NCI-H1436 treated with DMSO at 0.1 percent for 48 hours (cell line): ENCODE data around the gene BANP.
"Not testable (repeated sequence)": the region's sequence is repeated elsewhere in the genome, so short reads cannot be mapped to it uniquely, and the experiment has no call there.

ENCODE experiments used
- DNase-seq: peaks from one replicate; lab custom pipeline; 2025; lab: John Stamatoyannopoulos, UW

Gene BANP

GRCh38 chr16:88067530-88068411 is 116.5 kb downstream of the BANP start:
- DNase-seq: no peak

GRCh38 chr16:88068476-88069396 is 117.5 kb downstream of the BANP start:
- DNase-seq: no peak

- no peak for DNase-seq
Observed at GRCh38 chr16:88069397-88070168, 118.3 kb downstream of the BANP start.

- no peak for DNase-seq
Observed at GRCh38 chr16:88070341-88070740, 119.1 kb downstream of the BANP start.

- no peak for DNase-seq
Observed at GRCh38 chr16:88070989-88071625, 119.9 kb downstream of the BANP start.

- DNase-seq: no peak
Observed at GRCh38 chr16:88071908-88072307, 120.7 kb downstream of the BANP start.

- DNase-seq: no peak
Observed at GRCh38 chr16:88072571-88073001, 121.4 kb downstream of the BANP start.

GRCh38 chr16:88073201-88073721 is 122.0 kb downstream of the BANP start:
- no peak for DNase-seq

- DNase-seq: no peak
Observed at GRCh38 chr16:88074041-88074440, 122.8 kb downstream of the BANP start.

GRCh38 chr16:88076211-88076931 is 125.1 kb downstream of the BANP start:
- DNase-seq: no peak

- DNase-seq: not testable (repeated sequence)
Observed at GRCh38 chr16:88076932-88077320, 125.7 kb downstream of the BANP start.

GRCh38 chr16:88077328-88078108 is 126.3 kb downstream of the BANP start:
- DNase-seq: no peak

- DNase-seq: no peak
Observed at GRCh38 chr16:88078111-88078775, 127.0 kb downstream of the BANP start.

GRCh38 chr16:88083582-88083981 is 132.3 kb downstream of the BANP start:
- no peak for DNase-seq

- DNase-seq: no peak
Observed at GRCh38 chr16:88084881-88085280, 133.6 kb downstream of the BANP start.

- DNase-seq: no peak
Observed at GRCh38 chr16:88086571-88087516, 135.6 kb downstream of the BANP start.

GRCh38 chr16:88087517-88087877 is 136.3 kb downstream of the BANP start:
- DNase-seq: no peak

- DNase-seq: no peak
Observed at GRCh38 chr16:88088161-88088581, 136.9 kb downstream of the BANP start.
